MM.1S (cell line): ENCODE measurements around the gene KRT81.

Experiments used
- CTCF ChIP-seq: fragments of 300-600 bp; sonication (generic); IDR thresholded peaks from 2 replicates; pipeline ENCODE4 v1.5.1; 2016; ENCODE audit warnings: antibody characterized with exemption, low read length, mixed read lengths
- EZH2 ChIP-seq: fragments of 300-600 bp; sonication (generic); optimal IDR thresholded peaks from 2 replicates; pipeline ENCODE3; 2017; ENCODE audit warnings: low read depth, mild to moderate bottlenecking, antibody characterized with exemption, low read length, mixed read lengths

DNA sequence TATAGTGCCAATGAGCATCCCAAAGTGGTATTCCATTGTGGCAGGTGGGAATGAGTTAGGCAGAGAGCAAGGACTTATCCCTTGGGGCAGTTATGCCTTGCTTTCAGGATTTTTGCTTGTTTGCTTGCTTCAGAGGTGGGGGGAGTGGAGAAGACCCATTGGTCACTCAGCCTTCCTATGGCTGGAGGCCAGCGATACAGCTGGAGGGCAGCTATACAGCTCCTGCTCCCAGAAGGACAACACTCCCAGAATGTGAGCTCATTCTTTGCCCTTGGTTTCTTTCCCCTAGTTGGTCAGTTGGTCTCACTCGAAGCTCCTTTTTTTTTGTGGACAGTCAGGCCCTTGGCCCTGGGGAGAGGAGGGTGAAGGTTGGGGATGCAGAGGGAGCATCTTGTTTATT, 15.4 kb upstream of the KRT81 start:
- TF ChIP-seq EZH2 (no peak), CTCF (no peak)
